Anterior cingulate cortex (tissue), 58 donors: ENCODE data around the gene NR2C2.
A peak's percentile ranks its signal among the peaks of the same experiment; 100 is the strongest.

Source experiments
- DNase-seq, 58 donors: peaks; one replicate each; lab custom pipeline; 2025; lab: John Stamatoyannopoulos, UW

The NR2C2 gene

DNA sequence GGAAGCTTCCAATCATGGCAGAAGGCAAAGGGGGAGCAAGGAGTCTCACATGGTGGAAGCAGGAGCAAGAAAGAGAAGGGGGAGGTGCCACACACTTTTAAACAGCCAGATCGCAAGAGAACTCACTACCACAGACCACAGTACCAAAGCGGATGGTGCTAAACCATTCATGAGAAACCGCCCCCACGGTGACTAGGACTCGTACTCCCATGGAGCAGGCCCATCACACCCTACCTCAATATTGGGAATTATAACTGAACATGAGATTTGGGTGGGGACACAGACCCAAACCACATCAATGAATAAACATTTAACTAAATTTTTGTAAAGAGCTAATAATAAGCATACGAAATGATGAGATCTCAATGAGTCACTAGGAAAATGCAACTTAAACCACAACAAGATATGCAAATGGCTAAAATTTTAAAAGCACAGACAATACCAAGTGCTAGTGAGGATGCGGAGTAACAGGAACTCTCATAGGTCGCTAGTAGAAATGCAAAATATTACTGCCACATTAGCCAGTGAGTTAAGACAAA is 107.7 kb downstream of the NR2C2 start:
- DNase-seq: no peak

DNA sequence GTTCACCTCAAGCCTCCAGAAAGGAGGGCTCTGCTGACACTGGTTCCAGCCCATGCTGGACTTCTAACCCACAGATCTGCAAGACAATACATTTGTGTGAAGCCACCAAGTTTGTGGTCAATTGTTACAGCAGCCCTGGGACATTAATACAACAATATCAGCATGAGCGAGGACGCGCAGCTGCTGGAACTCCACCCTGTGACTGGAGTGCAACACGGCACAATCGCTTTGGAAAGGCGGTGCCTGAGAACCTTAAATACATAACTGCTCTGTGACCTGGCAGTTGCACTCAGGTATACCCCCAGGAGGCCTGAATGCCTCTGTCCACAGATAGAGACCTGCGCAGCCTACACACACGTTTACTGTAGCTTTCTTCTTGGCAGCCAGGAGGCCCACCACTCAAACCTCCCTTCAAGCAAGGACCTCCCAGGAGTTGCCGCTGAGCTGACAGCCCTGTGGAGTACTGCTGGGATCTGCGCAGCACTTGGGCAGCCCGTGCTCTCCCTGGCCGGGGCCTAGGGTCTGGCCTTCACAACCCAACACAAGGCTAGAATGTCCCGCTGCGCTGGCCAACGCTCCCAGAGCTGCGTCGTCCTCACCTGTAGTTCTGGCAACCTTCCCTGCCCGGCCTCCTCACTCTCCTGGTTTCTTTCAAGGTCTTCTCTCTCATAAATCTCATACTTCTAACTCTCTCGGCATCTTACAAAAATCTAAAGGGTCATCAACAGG is 109.5 kb downstream of the NR2C2 start:
- no peak for DNase-seq

DNA sequence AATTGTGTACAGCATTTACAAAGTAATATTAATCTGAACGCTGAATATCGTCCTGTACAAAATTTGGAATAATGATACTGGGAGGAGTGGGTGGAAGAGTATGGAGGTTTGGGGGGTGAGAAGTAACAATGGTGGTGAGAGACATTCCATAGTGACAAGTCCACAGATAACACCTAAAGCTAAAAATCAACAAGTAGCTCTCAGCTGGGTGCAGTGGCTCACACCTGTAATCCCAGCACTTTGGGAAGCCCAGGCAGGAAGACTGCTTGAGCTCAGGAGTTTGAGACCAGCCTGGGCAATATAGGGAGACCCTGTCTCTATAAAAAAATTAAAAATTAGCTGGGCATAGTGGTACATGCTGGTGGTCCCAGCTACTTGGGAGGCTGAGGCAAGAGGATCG is 112.6 kb downstream of the NR2C2 start:
- DNase-seq: no peak

DNA sequence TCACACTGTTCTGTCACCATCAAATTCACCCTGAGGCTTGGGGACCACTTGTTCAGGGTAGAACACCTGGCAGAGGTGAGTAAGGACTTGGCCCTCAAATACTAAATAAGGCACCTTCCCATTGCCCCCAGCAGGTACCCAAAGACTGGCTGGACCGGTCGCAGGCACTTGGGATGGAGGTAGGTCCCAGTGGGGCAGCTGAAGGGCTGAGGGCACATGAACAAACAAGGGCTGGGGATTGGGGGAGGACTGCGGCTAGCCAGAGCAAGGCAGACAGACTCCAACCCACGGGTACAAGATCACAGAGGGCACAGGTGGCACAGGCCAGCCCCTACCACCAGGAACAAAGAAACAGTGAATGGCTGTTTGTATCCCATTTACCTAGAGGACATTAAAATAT is 115.9 kb downstream of the NR2C2 start:
- no peak for DNase-seq

DNA sequence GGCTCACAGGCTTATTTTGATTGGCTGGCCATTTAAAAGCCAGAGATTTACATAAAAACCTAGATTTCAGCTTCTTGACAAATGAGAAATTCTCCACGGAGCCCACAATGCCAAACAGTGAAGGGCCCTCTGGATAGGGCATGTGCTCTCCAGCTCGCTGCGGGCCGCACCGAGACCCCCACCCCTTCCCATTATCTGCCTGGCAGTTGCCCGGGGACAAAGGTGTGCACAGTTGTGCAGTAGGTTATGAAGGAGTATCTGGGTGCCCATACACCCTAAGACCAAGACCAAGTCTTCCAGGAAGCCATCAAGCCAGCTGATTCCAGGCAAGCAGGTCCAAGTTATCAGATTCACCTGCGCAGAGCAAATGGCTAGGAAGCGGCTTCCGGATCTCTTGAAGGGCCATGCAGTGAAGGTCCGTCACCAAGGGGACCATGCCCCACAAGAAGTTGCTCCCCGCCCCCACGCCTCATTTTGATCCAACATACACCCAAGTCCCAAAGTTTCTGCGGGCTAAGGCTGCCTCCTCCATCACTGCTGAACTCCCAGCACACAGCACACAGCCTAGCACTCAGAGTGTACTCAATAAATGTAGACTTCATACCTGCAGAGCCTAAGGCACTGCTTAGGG is 116.4 kb downstream of the NR2C2 start:
- no peak for DNase-seq

DNA sequence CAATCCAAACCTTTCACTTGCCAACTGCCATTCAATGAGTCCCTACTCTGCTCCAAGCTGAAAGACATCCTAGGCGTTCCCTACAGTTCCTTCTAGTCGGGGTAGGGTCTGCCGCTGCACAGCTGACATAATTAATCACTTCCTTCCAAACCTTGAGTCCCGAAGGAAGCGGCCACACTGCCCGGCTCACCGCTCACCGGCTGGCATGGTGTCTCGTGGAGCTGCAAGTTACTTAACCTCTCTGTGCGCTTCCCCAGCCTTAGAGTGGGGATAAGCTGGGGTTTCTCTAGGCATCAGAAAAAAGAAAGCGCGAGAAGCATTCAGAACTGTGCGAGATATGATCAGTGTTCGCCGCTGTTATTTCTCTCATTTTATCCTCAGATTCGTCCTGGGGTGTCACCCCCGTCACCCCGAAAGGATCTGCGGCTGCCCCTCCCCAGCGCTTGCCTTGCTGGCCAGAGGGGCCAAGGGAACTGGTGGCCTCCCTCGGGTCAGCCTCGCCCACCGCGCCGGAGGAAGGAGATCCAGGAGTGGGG is 117.0 kb downstream of the NR2C2 start:
- DNase-seq: peak in 4 of 58 donors; percentile 5 to 24 (median 20)

DNA sequence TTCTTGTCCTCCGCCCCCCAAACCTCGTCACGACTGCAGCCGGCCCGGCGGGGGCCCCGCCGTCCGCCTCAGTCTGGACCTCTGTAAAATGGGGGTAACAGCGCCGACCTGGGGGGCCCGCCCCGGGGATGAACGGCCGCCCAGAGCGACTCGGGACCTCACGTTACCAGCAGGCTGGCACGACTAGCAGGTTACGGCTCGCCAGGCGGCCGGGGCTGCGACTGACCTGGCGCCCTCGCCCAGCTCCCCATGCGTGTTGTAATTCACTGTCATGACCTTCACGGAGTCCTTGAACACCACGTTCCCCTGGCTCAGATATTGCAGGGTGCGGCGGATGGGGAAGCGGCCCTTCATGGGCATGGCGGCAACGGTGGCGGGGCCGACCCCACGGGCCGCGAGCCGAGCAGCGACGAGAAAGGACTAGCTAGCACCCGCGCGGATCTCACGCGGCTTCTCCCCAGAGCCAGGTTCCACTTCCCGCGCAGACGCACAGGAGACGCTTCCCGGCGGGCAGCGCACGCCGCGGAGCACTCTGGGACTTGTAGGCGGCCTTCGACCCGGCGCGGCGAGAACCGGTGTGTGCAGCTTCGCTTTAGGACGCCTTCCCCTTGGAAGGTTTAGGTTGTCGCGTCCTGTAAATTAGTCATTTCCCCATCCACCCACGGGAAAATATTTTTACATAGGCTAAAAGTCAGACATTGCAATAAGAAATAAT is 117.6 kb downstream of the NR2C2 start, which contains the start of gene MRPS25:
TSS of gene MRPS25 (minus strand) at position 481 of the 715 bp plus-strand sequence. CDS start at position 360, 121 bp downstream.
- peak; percentile 4 to 92 (median 81) for DNase-seq

DNA sequence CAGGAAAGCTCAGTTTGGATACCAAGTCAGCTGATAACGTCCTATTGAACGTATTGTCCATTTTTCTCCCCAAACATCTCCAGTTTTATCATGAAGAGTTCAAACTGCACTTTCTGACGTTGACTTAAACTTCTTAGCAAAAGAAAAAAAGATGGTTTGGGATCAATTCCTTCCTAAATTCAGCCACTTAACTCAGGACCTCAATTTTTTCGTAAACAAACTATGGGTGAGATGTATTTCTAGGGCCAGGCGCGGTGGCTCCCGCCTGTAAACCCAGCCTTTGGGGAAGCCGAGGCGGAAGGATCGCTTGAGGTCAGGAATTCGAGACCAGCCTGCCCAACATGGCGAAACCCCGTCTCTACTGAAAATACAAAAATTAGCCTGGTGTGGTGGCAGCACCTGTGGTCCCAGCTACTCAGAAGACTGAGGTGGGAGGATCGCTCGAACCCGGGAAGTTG is 118.2 kb downstream of the NR2C2 start:
- no peak for DNase-seq

DNA sequence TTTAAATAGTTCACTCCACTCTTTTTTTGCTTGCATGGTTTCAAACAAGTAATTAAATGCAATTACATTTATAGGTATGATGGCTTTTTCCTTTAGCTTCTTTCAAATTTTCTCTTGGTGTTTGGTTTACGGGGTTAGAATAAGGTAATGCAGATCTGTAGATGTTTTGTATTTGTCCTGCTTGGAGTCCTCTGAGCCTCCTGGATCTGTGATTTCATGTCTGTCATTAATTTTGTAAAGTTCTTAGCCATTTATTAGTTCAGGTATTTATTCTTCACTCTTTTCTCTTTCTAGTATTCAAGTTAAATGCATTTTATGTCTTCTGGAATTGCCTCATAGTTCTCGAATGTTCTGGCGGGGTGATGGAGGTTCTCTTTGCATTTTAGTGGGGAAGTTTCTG is 119.1 kb downstream of the NR2C2 start:
- no peak for DNase-seq

DNA sequence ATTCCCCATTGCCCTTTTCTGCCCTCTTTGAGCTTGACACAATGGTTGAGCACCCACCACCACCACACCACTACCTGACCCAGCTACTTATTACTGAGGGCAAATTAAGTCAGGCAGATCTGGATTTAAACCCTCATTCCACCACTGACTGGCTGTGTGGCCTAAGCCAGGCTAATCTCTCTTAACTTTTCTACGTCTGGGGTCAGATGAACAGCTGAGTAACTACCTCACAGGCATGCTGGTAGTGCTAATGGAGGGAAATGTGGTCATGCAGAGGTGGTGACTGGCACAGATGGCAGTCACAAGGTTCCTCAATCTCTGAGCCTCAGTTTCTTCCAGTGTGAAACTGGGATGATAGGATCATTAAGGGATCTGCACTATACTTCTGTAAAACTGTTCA is 122.1 kb downstream of the NR2C2 start:
- DNase-seq: no peak

DNA sequence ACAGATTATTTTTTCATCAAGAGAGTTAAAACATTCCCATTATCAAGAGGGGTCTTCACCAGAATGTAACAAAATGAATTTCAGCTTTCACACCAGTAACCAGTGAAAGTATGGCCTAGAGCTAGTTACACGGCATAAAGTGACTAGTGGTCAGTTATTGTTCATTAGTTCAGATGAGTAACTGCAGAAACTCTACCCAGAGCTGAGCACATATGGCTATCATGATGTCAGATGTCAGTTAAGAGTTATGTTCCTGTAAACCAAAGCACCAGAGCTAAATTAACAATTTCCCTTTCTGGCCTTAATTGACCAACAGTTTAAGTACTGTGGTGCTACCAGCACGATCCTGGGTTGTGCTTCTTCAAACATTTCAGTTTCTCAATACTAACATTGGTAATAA is 124.3 kb downstream of the NR2C2 start:
- DNase-seq: no peak

DNA sequence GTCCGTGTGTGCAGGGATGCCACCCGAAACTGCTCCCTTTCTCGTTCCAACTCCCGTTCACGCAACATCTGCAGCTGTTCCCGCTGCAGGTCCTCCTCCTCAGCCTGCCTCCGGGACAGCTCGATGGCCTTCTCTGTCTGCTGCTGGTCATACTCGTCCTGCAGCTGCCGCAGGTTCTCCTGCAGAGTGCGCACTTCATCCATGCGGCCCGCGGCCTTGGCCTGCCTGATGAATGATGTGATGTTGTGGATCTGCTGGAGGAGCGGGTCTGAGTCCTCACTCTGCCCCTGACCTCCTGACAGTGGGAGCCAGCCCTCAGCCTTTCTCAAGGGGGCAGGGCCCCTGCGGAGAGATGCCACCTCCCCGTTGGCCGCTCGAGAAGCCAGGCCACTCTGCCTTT is 127.1 kb downstream of the NR2C2 start:
- DNase-seq: no peak

DNA sequence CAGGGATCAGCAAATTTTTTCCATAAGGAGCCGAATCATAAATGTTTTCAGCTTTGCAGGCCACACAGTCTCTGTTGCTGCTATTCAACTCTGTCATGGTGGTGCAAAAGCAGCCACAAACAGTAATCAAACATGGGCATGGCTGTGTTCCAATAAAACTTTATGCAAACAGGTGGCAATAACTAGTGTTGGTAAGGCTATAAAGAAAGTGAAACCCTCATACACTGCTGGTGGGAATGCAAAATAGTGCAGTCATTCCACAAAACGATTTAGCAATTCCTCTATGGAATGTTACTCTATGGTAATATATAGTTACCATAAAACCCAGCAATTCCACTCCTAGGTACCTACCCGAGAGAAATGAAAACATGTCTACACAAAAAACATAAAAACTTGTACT is 131.7 kb downstream of the NR2C2 start:
- DNase-seq: no peak

DNA sequence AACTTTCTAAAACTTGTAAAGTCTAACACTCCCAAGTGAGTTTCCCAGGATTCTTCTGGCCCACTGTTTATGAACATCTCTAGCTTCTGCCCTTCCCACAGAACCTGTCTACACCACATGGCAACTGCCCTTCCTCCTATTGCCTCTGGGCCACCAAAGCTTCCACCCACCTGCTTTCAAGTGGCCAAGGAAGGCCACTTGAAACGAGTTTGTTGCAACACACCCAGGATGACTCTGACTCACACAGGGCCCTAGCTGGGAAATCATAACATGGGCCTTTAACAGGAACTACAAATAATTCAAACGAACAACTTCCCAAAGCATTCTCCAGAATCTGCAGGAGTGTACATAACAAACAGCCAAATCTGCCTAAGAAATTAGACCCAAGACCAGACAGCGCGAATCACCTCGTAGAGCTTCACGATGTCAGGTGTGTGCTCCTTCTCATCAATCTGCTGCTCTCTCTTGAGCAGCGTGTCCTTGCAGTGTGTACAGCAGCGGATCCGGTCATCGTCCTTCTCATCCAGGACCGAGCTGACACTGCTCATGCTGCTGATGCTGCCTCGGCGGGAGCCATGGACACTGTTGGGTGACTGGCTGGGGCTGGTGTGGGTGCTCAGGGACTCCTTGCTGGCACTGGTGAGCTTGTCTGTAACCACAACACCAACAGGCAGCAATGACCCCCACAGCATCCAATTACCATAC is 134.7 kb downstream of the NR2C2 start:
- no peak for DNase-seq

DNA sequence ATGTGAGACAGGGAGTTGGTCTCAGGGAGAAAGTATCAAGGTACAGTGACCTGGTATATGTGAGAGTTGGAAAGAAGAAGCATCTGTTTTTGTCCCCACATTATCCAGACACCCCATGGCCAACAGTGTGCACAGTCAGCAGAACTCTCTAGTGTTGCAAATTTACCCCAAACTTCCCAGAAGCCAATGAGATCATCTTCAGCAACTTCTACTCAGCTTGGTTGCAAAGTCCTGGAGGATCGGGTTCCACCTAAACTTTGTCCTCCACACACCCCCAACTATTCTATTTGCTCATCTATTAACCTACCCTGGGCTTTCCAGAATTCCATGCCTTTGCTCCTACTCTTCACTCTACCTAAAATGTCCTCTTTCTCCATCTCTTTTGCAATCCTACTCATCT is 135.9 kb downstream of the NR2C2 start:
- DNase-seq: no peak

DNA sequence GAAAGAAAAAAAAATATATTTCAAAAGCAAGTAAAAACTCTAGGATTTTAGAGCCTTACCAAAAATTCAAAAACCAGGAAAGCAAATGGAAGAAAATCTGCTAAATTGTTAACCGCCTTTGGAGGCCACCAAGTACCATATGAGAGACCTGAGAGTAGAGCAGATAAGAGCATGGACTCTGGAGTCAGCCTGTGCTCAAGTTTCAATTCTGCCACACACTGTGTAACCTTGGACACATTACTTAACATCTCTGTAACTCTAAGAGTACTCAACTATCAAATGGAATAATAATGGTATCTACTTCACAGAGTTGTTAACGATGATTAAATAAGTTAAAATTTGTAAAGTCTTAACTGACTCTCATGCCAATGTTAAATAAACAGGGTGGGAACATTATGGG is 138.9 kb downstream of the NR2C2 start:
- no peak for DNase-seq

DNA sequence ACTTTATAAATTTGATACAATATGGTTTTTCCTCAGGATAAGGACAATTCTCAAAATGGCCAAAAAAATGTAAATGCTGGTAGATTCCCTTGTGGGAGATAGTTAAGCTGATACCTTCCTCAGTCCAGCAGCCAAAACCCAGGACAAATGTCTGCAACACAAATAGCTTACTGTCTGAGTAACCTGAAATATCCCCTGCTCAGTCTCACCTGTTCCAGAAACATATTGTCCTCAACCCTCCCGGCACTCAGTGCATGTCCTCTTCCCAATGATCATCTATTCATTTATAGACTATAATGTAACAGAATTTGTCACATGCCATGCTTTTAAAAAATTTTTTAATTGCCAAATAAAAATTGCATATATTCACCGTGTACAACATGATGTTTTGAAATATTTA is 139.3 kb downstream of the NR2C2 start:
- DNase-seq: no peak

DNA sequence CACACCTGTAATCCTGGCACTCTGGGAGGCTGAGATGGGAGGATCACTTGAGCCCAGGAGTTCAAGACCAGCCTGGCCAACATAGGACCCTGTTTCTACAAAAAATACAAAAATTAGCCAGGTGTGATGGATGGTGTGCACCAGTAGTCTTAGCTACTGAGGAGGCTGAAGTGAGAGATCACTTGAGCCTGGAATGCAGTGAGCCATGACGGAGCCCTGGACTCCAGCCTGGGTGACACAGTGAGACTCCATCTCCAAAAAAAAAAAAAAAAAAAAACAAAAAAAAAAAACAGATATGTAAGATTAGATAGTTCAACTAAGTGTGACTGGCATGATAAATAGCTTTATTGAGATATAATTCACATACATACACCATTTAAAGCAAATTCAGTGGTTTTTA is 141.8 kb downstream of the NR2C2 start:
- no peak for DNase-seq

DNA sequence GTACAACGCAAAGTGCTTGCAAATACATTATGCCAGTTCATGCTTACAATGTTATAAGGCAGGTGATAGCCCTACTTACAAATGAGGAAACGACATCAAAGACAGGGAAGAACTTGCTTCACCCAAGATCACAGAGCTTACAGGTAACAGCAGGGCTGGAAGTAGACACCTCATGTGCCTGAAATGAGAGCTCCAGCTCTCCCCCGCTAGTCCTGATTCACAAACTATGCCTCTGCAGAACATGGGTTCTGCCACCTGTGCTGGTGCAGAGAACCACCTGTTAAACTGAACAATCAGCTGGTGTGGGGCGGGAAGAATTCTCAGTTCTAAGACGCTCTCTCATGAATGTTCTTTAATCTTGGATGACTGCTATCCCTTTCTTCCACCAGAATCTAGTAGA is 144.2 kb downstream of the NR2C2 start:
- DNase-seq: no peak

DNA sequence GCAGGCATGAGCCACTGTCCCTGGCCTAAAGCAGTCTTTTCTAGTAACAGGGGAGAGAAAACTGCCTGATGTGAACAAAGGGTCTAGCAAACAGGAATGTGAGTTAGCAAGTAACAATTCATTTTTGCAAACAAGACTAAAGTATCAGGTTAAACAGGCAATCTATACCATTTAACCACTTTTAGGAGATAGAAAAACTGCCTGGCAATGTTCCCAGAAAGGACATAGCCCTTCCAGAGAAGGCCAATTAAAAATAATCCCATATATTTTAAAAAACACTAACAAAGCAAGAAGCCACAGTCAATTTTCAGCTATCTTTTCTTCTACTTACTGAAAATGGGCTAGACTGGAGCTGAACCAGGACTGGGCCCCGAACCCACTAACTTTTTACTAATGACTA is 145.3 kb downstream of the NR2C2 start:
- DNase-seq: no peak
